Neural progenitor cell (in vitro differentiated cells): ENCODE results near the gene ADGRD1. TPM values are rescaled to one million over a fixed set of nuclear protein-coding genes. Genes with fewer than 3 reads are reported as not detected.

Experiments
- DNase-seq: peaks from one replicate; pipeline ENCODE4 v3.0.0-alpha.2; 2016; ENCODE audit warnings: low spot score
- H2AFZ ChIP-seq: fragments of 200-600 bp; sonication (generic); replicated peaks from 2 replicates; pipeline ENCODE4 v1.6.1; 2016; ENCODE audit warnings: antibody characterized with exemption
- H3F3A ChIP-seq: fragments of 200-600 bp; sonication (generic); 2 replicates; pipeline ENCODE4 v1.6.1; 2016; ENCODE audit warnings: antibody characterized with exemption, low read depth
- H3K27ac ChIP-seq: fragments of 200-600 bp; sonication (generic); 2 replicates; pipeline ENCODE4 v1.5.1; 2016; ENCODE audit warnings: mild to moderate bottlenecking
- H3K27me3 ChIP-seq: fragments of 200-600 bp; sonication (generic); 2 replicates; pipeline ENCODE4 v1.6.1; 2016; ENCODE audit warnings: mild to moderate bottlenecking, moderate library complexity
- H3K36me3 ChIP-seq: fragments of 200-600 bp; sonication (generic); 2 replicates; pipeline ENCODE4 v1.5.1; 2016
- H3K4me1 ChIP-seq: fragments of 200-600 bp; sonication (generic); 2 replicates; pipeline ENCODE4 v1.6.1; 2016; ENCODE audit warnings: mixed run types
- H3K4me2 ChIP-seq: fragments of 200-600 bp; sonication (generic); 2 replicates; pipeline ENCODE4 v1.6.1; 2016
- H3K4me3 ChIP-seq: fragments of 200-600 bp; sonication (generic); 2 replicates; pipeline ENCODE4 v1.5.1; 2016
- H3K79me2 ChIP-seq: fragments of 200-600 bp; sonication (generic); 2 replicates; pipeline ENCODE4 v1.6.1; 2016; ENCODE audit warnings: low read depth
- H3K9ac ChIP-seq: fragments of 200-600 bp; sonication (generic); 2 replicates; pipeline ENCODE4 v1.6.1; 2016
- H3K9me3 ChIP-seq: fragments of 200-600 bp; sonication (generic); 2 replicates; pipeline ENCODE4 v1.5.1; 2016; ENCODE audit warnings: low read depth
- H4K20me1 ChIP-seq: fragments of 200-600 bp; sonication (generic); 2 replicates; pipeline ENCODE4 v1.6.1; 2016; ENCODE audit warnings: low read depth
- H3K27ac Mint-ChIP-seq: 3 replicates; pipeline ENCODE4 v1.8.0; 2021; ENCODE audit warnings: mixed read lengths
- H3K27me3 Mint-ChIP-seq: 2 replicates; pipeline ENCODE4 v1.8.0; 2022; ENCODE audit warnings: low read depth, mild to moderate bottlenecking, inconsistent platforms, moderate library complexity, mixed read lengths; ENCODE audit not compliant: insufficient read depth
- H3K36me3 Mint-ChIP-seq: 3 replicates; pipeline ENCODE4 v1.8.0; 2021; ENCODE audit warnings: mixed read lengths
- H3K4me1 Mint-ChIP-seq: 3 replicates; pipeline ENCODE4 v1.8.0; 2021; ENCODE audit warnings: mixed read lengths
- H3K4me3 Mint-ChIP-seq: 3 replicates; pipeline ENCODE4 v1.8.0; 2021; ENCODE audit warnings: mild to moderate bottlenecking, moderate library complexity, mixed read lengths
- H3K9me3 Mint-ChIP-seq: 3 replicates; pipeline ENCODE4 v1.8.0; 2020; ENCODE audit warnings: mixed read lengths
- EZH2 ChIP-seq: fragments of 200-600 bp; sonication (generic); IDR thresholded peaks from 2 replicates; pipeline ENCODE4 v1.6.1; 2017; ENCODE audit warnings: antibody characterized with exemption, mild to moderate bottlenecking, moderate library complexity
- EZH2phosphoT487 ChIP-seq: fragments of 200-600 bp; sonication (generic); IDR thresholded peaks from 2 replicates; pipeline ENCODE4 v1.6.1; 2017; ENCODE audit warnings: antibody characterized with exemption
- total RNA-seq: library from RNA; depleted of rRNA; stranded (reverse); fragments of >200 nt; gene quantifications from 2 replicates; pipeline ENCODE4 v1.2.3, GENCODE V29; 2015; ENCODE audit warnings: low replicate concordance
- TF ChIP-seq, protein P1 (sequence below): fragments of 200-600 bp; sonication (generic); IDR thresholded peaks from 2 replicates; pipeline ENCODE4 v1.5.1; 2017; ENCODE audit warnings: antibody characterized with exemption, mild to moderate bottlenecking

Gene ADGRD1
- total RNA-seq, 1 donor from 2014 or later: not detected

DNA sequence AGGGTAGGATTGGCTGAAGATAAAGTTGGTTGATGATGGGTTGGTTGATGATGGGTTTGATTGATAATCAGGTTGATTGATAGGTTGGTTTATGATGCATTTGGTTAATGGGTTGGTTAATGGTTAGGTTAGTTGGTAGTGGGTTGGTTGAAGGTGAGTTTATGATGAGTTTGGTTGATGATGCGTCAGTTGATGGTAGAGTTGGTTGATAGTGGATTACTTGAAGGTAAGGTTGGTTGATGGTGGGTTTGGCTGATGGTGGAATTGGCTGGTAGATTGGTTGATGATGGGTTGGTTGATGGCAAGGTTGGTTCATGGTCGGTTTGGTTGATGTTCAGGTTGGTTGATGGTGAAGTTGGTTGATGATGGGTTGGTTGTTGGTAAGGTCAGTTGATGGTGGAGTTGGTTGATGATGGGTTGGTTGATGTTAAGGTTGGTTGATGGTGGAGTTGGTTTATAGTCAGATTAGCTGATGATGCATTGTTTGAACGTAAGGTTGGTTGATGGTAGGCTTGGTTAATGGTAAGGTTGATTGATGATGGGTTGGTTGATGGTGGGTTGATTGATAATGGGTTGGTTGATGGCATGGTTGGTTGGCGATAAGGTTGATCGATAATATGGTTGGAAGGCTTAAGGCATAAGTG lies 146.4 kb downstream of the ADGRD1 start:
- H3K9ac ChIP-seq: no peak overlapping the region
- Mint-ChIP-seq H3K36me3 (no peaks in the 10 kb centered on the region), H3K9me3 (peaks cover 9% of the 10 kb centered on the region), H3K27me3 (peaks cover 6% of the 10 kb centered on the region), H3K27ac (no peak overlapping the region), H3K4me1 (peaks cover 36% of the 10 kb centered on the region), H3K4me3 (no peak overlapping the region)
- peaks cover 5% of the 10 kb centered on the region for H3F3A ChIP-seq
- no peaks in the 10 kb centered on the region for H3K79me2 ChIP-seq
- no peaks in the 10 kb centered on the region for H3K9me3 ChIP-seq
- DNase-seq: no peak
- peaks cover 18% of the 10 kb centered on the region for H3K4me1 ChIP-seq
- H3K36me3 ChIP-seq: no peaks in the 10 kb centered on the region
- H3K27ac ChIP-seq: no peak overlapping the region
- no peak overlapping the region for H2AFZ ChIP-seq
- no peak overlapping the region for H3K4me2 ChIP-seq
- H3K4me3 ChIP-seq: no peak overlapping the region
- no peak for TF ChIP-seq EZH2phosphoT487
- no peak for TF ChIP-seq EZH2
- TF ChIP-seq, protein P1, sequence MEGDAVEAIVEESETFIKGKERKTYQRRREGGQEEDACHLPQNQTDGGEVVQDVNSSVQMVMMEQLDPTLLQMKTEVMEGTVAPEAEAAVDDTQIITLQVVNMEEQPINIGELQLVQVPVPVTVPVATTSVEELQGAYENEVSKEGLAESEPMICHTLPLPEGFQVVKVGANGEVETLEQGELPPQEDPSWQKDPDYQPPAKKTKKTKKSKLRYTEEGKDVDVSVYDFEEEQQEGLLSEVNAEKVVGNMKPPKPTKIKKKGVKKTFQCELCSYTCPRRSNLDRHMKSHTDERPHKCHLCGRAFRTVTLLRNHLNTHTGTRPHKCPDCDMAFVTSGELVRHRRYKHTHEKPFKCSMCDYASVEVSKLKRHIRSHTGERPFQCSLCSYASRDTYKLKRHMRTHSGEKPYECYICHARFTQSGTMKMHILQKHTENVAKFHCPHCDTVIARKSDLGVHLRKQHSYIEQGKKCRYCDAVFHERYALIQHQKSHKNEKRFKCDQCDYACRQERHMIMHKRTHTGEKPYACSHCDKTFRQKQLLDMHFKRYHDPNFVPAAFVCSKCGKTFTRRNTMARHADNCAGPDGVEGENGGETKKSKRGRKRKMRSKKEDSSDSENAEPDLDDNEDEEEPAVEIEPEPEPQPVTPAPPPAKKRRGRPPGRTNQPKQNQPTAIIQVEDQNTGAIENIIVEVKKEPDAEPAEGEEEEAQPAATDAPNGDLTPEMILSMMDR: no peak
- H4K20me1 ChIP-seq: no peaks in the 10 kb centered on the region
- no peaks in the 10 kb centered on the region for H3K27me3 ChIP-seq

DNA sequence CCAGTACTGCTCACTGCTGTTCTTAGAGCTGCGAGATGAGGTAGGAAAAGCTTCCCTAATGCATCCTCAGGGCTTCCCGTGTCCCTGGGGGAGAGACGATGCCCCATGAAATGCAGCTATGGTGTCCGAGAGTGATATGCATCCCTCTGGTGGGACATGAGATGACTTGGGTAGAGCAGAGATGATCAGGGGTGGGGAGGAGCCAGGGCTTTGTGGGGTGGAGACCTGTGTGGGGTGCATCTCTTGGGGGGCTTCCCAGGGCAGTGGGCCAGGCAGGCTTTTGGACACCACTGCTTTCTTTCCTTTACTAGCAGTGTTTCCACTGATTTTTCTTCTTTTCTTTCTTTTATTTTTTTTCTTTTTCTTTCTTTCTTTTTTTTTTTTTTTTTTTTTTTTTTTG lies 147.3 kb downstream of the ADGRD1 start:
- no peak overlapping the region for H3K27ac Mint-ChIP-seq
- no peaks in the 10 kb centered on the region for H4K20me1 ChIP-seq
- DNase-seq: no peak
- no peaks in the 10 kb centered on the region for H3K36me3 Mint-ChIP-seq
- peaks cover 18% of the 10 kb centered on the region for H3K4me1 ChIP-seq
- no peak overlapping the region for H3K9ac ChIP-seq
- H3K4me2 ChIP-seq: no peak overlapping the region
- no peaks in the 10 kb centered on the region for H3K36me3 ChIP-seq
- H3K4me3 ChIP-seq: no peak overlapping the region
- H3F3A ChIP-seq: peaks cover 5% of the 10 kb centered on the region
- H3K27ac ChIP-seq: no peak overlapping the region
- peaks cover 31% of the 10 kb centered on the region for H3K4me1 Mint-ChIP-seq
- no peaks in the 10 kb centered on the region for H3K27me3 ChIP-seq
- no peaks in the 10 kb centered on the region for H3K79me2 ChIP-seq
- peaks cover 4% of the 10 kb centered on the region for H3K27me3 Mint-ChIP-seq
- no peaks in the 10 kb centered on the region for H3K9me3 ChIP-seq
- H3K9me3 Mint-ChIP-seq: peaks cover 9% of the 10 kb centered on the region
- no peak overlapping the region for H3K4me3 Mint-ChIP-seq
- TF ChIP-seq EZH2 (no peak), EZH2phosphoT487 (no peak)
- TF ChIP-seq, protein P1: no peak
- H2AFZ ChIP-seq: no peak overlapping the region

DNA sequence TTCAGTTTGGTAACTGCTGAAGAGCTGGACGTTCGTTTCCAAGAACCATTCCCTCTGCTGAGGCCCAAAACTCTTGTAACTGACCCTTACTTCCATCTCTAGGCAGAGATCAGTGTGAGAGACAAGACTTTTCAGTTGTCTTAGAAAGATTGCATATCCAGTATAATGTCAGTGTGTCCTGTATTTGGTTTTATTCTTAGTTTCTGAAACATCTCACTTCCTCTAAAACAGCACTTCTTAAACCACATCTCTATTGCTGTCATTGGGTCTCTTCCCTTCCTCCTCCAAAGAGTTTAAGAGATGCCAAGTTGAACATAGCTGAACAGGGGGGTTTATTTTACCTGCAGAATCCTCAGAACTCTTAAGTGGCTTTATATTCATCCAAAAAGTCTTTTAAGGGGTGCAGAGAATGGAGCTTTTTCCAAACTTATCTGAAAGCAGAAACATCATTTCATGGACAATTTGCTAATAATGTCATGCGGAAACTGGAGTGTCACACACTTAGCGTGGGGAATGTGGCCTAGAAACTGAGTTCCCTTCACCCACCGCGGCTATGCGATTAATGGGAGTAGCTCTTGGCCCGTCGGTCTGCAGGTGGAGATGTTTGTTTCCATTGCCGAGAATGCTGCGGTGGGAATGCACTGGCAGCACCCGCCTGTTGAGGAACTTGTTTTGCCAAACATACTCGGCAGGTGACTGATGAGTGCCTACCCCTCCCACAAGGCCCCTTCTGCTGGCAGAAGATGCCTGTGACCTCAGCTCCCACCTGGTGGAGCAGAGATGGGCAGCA lies 148.2 kb downstream of the ADGRD1 start:
- H3K9me3 Mint-ChIP-seq: peaks cover 9% of the 10 kb centered on the region
- H2AFZ ChIP-seq: no peak overlapping the region
- H3K4me2 ChIP-seq: no peak overlapping the region
- H3K27me3 Mint-ChIP-seq: peaks cover 4% of the 10 kb centered on the region
- H3K4me1 ChIP-seq: peaks cover 18% of the 10 kb centered on the region
- no peak overlapping the region for H3K9ac ChIP-seq
- peaks cover 31% of the 10 kb centered on the region for H3K4me1 Mint-ChIP-seq
- DNase-seq: no peak
- H3K36me3 ChIP-seq: no peaks in the 10 kb centered on the region
- no peaks in the 10 kb centered on the region for H3K27me3 ChIP-seq
- H3K27ac Mint-ChIP-seq: peak overlapping the region; percentile 89
- H3K4me3 Mint-ChIP-seq: no peak overlapping the region
- no peaks in the 10 kb centered on the region for H3K9me3 ChIP-seq
- H3K27ac ChIP-seq: no peak overlapping the region
- H4K20me1 ChIP-seq: no peaks in the 10 kb centered on the region
- peaks cover 5% of the 10 kb centered on the region for H3F3A ChIP-seq
- H3K79me2 ChIP-seq: no peaks in the 10 kb centered on the region
- no peaks in the 10 kb centered on the region for H3K36me3 Mint-ChIP-seq
- TF ChIP-seq EZH2 (no peak), EZH2phosphoT487 (no peak)
- TF ChIP-seq, protein P1: no peak
- no peak overlapping the region for H3K4me3 ChIP-seq
